ENCODE measurements around the gene NR2C2.

- TF ChIP-seq CTCF (IDR thresholded peaks at IDR 0.05) (no peak), POLR2A (IDR thresholded peaks at IDR 0.05) (no peak)
Observed at GRCh38 chr3:14990780-14991148, 43.4 kb downstream of the NR2C2 start.
